ENCODE data around the gene PABPN1.

PABPN1 gene

GRCh38 chr14:23301288-23301968, 19.8 kb upstream of the PABPN1 start:
- Histone ChIP-seq H3K27me3 (ENCODE audit: insufficient read depth, low read length) (no peaks in the 10 kb centered on the region), H3K4me3 (ENCODE audit: low read depth, low read length, poor library complexity, severe bottlenecking) (peak overlapping the region; percentile 84), H3K36me3 (ENCODE audit: insufficient read depth, low read length) (peaks cover 17% of the 10 kb centered on the region; the same call in 1 of the 2 replicates), H3F3A (ENCODE audit: insufficient read depth, low read length) (no peaks in the 10 kb centered on the region), H4K20me1 (ENCODE audit: insufficient read depth, low read length) (no peaks in the 10 kb centered on the region), H3K4me2 (ENCODE audit: low read length) (peak overlapping the region; percentile 100), H3K9me2 (ENCODE audit: low read depth, low read length) (no peaks in the 10 kb centered on the region), H3K9me3 (ENCODE audit: low read length) (no peaks in the 10 kb centered on the region), H3K79me2 (ENCODE audit: insufficient read depth, low read length) (no peaks in the 10 kb centered on the region), H2AFZ (ENCODE audit: low read length) (no peak overlapping the region; the same call in 1 of the 2 replicates), H3K4me1 (ENCODE audit: insufficient read depth, low read length, severe bottlenecking) (peaks cover 21% of the 10 kb centered on the region), H3K9ac (ENCODE audit: low read length) (peak overlapping the region; percentile 97), H3K27ac (ENCODE audit: low read depth, low read length, poor library complexity, severe bottlenecking) (peak overlapping the region; percentile 74)
- peak; percentile 74 for TF ChIP-seq CTCF (IDR thresholded peaks at IDR 0.05; ENCODE audit: low read length)
- no peak for TF ChIP-seq EZH2 (IDR thresholded peaks at IDR 0.05; ENCODE audit: borderline replicate concordance, low read length)

GRCh38 chr14:23301969-23302289, 19.3 kb upstream of the PABPN1 start:
- peak overlapping the region; percentile 65 for H3K27ac ChIP-seq (ENCODE audit: low read depth, low read length, poor library complexity, severe bottlenecking)
- TF ChIP-seq EZH2 (IDR thresholded peaks at IDR 0.05; ENCODE audit: borderline replicate concordance, low read length) (no peak), CTCF (IDR thresholded peaks at IDR 0.05; ENCODE audit: low read length) (no peak)
- H3F3A ChIP-seq (ENCODE audit: insufficient read depth, low read length), result no peaks in the 10 kb centered on the region
- H3K4me1 ChIP-seq (ENCODE audit: insufficient read depth, low read length, severe bottlenecking), result peaks cover 22% of the 10 kb centered on the region
- H3K9me2 ChIP-seq (ENCODE audit: low read depth, low read length), result no peaks in the 10 kb centered on the region
- H4K20me1 ChIP-seq (ENCODE audit: insufficient read depth, low read length), result no peaks in the 10 kb centered on the region
- H3K79me2 ChIP-seq (ENCODE audit: insufficient read depth, low read length), result no peaks in the 10 kb centered on the region
- H3K4me3 ChIP-seq (ENCODE audit: low read depth, low read length, poor library complexity, severe bottlenecking), result peak overlapping the region; percentile 84
- peaks cover 17% of the 10 kb centered on the region; the same call in 1 of the 2 replicates for H3K36me3 ChIP-seq (ENCODE audit: insufficient read depth, low read length)
- H2AFZ ChIP-seq (ENCODE audit: low read length), result peak overlapping the region; percentile 52; the same call in 1 of the 2 replicates
- H3K4me2 ChIP-seq (ENCODE audit: low read length), result peak overlapping the region; percentile 94
- no peaks in the 10 kb centered on the region for H3K9me3 ChIP-seq (ENCODE audit: low read length)
- H3K9ac ChIP-seq (ENCODE audit: low read length), result peak overlapping the region; percentile 94
- no peaks in the 10 kb centered on the region; the same call in 1 of the 2 replicates for H3K27me3 ChIP-seq (ENCODE audit: insufficient read depth, low read length)

- Histone ChIP-seq H3K4me2 (ENCODE audit: low read length) (peak within 1 kb of the TSS; percentile 94), H3K9me3 (ENCODE audit: low read length) (no peaks in the 10 kb centered on the region), H3K36me3 (ENCODE audit: insufficient read depth, low read length) (peaks cover 17% of the 10 kb centered on the region; the same call in 1 of the 2 replicates), H3K9me2 (ENCODE audit: low read depth, low read length) (no peaks in the 10 kb centered on the region), H4K20me1 (ENCODE audit: insufficient read depth, low read length) (no peaks in the 10 kb centered on the region), H3K79me2 (ENCODE audit: insufficient read depth, low read length) (no peaks in the 10 kb centered on the region), H3F3A (ENCODE audit: insufficient read depth, low read length) (no peaks in the 10 kb centered on the region), H3K27ac (ENCODE audit: low read depth, low read length, poor library complexity, severe bottlenecking) (peak within 1 kb of the TSS; percentile 65), H3K4me1 (ENCODE audit: insufficient read depth, low read length, severe bottlenecking) (peaks cover 22% of the 10 kb centered on the region), H2AFZ (ENCODE audit: low read length) (peak within 1 kb of the TSS; percentile 52; the same call in 1 of the 2 replicates), H3K4me3 (ENCODE audit: low read depth, low read length, poor library complexity, severe bottlenecking) (peak within 1 kb of the TSS; percentile 84), H3K9ac (ENCODE audit: low read length) (peak within 1 kb of the TSS; percentile 94), H3K27me3 (ENCODE audit: insufficient read depth, low read length) (no peaks in the 10 kb centered on the region; the same call in 1 of the 2 replicates)
- TF ChIP-seq CTCF (IDR thresholded peaks at IDR 0.05; ENCODE audit: low read length) (no peak), EZH2 (IDR thresholded peaks at IDR 0.05; ENCODE audit: borderline replicate concordance, low read length) (no peak)
These were observed 18.7 kb upstream of the PABPN1 start, which contains the start of gene PPP1R3E for GRCh38 chr14:23302290-23303225. TSS of gene PPP1R3E (minus strand) at chr14:23302859. CDS start at chr14:23302576, 283 bp downstream.

Measured in OCI-LY1 (cell line).